Tongue (tissue), 2 donors: ENCODE results near the gene ST7. TPM values are rescaled to one million over a fixed set of nuclear protein-coding genes. Genes with fewer than 3 reads are reported as not detected.
"Not testable (repeated sequence)": the region's sequence is repeated elsewhere in the genome, so short reads cannot be mapped to it uniquely, and the experiment has no call there.

Experiments used
- DNase-seq: peaks from one replicate; pipeline ENCODE4 v3.0.0-alpha.2; 2015
- total RNA-seq: library from RNA; depleted of rRNA; stranded (reverse); fragments of >200 nt; gene quantifications from one replicate; pipeline ENCODE4 v1.2.3, GENCODE V29; 2014

Gene ST7
- total RNA-seq, 1 donor from 2014 or later = 32.0 TPM

GRCh38 chr7:117025891-117026290 lies 72.6 kb downstream of the ST7 start:
- DNase-seq = no peak

- DNase-seq = not testable (repeated sequence)
These were observed 77.0 kb downstream of the ST7 start for GRCh38 chr7:117030346-117030745.

GRCh38 chr7:117030793-117031192 lies 77.5 kb downstream of the ST7 start:
- not testable (repeated sequence) for DNase-seq

GRCh38 chr7:117032810-117033209 lies 79.5 kb downstream of the ST7 start:
- no peak for DNase-seq

GRCh38 chr7:117034851-117035464 lies 81.7 kb downstream of the ST7 start:
- DNase-seq = no peak

GRCh38 chr7:117035465-117035862 lies 82.2 kb downstream of the ST7 start:
- DNase-seq = no peak

- DNase-seq = no peak
These were observed 82.9 kb downstream of the ST7 start for GRCh38 chr7:117036053-117036669.

GRCh38 chr7:117036836-117037235 lies 83.5 kb downstream of the ST7 start:
- DNase-seq = no peak

GRCh38 chr7:117038408-117038807 lies 85.1 kb downstream of the ST7 start:
- DNase-seq = no peak

GRCh38 chr7:117041007-117041406 lies 87.7 kb downstream of the ST7 start:
- DNase-seq = no peak

- DNase-seq = no peak
These were observed 88.5 kb downstream of the ST7 start for GRCh38 chr7:117041822-117042221.

GRCh38 chr7:117043108-117043825 lies 90.0 kb downstream of the ST7 start:
- DNase-seq = no peak

- no peak for DNase-seq
These were observed 91.4 kb downstream of the ST7 start for GRCh38 chr7:117044664-117045063.

- no peak for DNase-seq
These were observed 92.8 kb downstream of the ST7 start for GRCh38 chr7:117045927-117046710.

- no peak for DNase-seq
These were observed 94.2 kb downstream of the ST7 start for GRCh38 chr7:117047496-117047895.

GRCh38 chr7:117048114-117048866 lies 95.0 kb downstream of the ST7 start:
- no peak for DNase-seq

- DNase-seq = no peak
These were observed 95.6 kb downstream of the ST7 start for GRCh38 chr7:117048882-117049281.

GRCh38 chr7:117051808-117052207 lies 98.5 kb downstream of the ST7 start:
- no peak for DNase-seq

- no peak for DNase-seq
These were observed 100.1 kb downstream of the ST7 start for GRCh38 chr7:117053432-117053831.

GRCh38 chr7:117061751-117062150 lies 108.5 kb downstream of the ST7 start:
- no peak for DNase-seq

- DNase-seq = no peak
These were observed 109.0 kb downstream of the ST7 start for GRCh38 chr7:117062300-117062699.

GRCh38 chr7:117064688-117065087 lies 111.4 kb downstream of the ST7 start:
- no peak for DNase-seq
